Uterus (tissue), 4 donors: ENCODE measurements around the gene FHDC1. TPM values are rescaled to one million over a fixed set of nuclear protein-coding genes. Genes with fewer than 3 reads are reported as not detected.

Experiments used
- DNase-seq, 2 donors: peaks; one replicate each; pipeline ENCODE4 v3.0.0-alpha.2; 2019 to 2020
- H3K27ac ChIP-seq, 2 donors: fragments of 200-600 bp; sonication (generic); 1 replicate in 1 of 2; 2 replicates in 1 of 2; pipeline ENCODE4 v1.5.1; 2016 to 2018
- H3K27me3 ChIP-seq, 2 donors: fragments of 200-600 bp; sonication (generic); one replicate each; pipeline ENCODE4 v1.5.1; 2018 to 2019; ENCODE audit warnings: control low read depth in 1 of 2
- H3K36me3 ChIP-seq, 2 donors: fragments of 200-600 bp; sonication (generic); one replicate each; pipeline ENCODE4 v1.5.1; 2019; ENCODE audit warnings: control low read depth in 1 of 2
- H3K4me1 ChIP-seq, 2 donors: fragments of 200-600 bp; sonication (generic); one replicate each; pipeline ENCODE4 v1.5.1; 2018 to 2019; ENCODE audit warnings: control low read depth in 1 of 2
- H3K4me3 ChIP-seq, 2 donors: fragments of 200-600 bp; sonication (generic); 1 replicate in 1 of 2; 2 replicates in 1 of 2; pipeline ENCODE4 v1.5.1; 2018 to 2019; ENCODE audit warnings: mild to moderate bottlenecking in 1 of 2
- H3K9me3 ChIP-seq, 2 donors: fragments of 200-600 bp; sonication (generic); one replicate each; pipeline ENCODE4 v1.5.1; 2019; ENCODE audit warnings: control low read depth in 1 of 2
- POLR2A ChIP-seq, 2 donors: fragments of 450-650 bp; IDR thresholded peaks; one replicate each; pipeline ENCODE4 v1.6.1; 2016; ENCODE audit warnings: antibody characterized with exemption in 2 of 2, mild to moderate bottlenecking in 1 of 2, moderate library complexity in 1 of 2
- intact Hi-C: fragments of 100-400 bp; cut with DNase I; formaldehyde crosslinking; loops from one replicate; pipeline ENCODE4 v1.15.1; 2023; ENCODE audit warnings: low total_unique reads
- total RNA-seq, 4 donors: library from RNA; depleted of rRNA in 3 of 4; stranded (reverse); fragments of >200 nt in 3 of 4; gene quantifications; one replicate each; pipeline versions ENCODE4 v1.1.0 to v1.2.4, GENCODE V29; 2014 to 2023
- TF ChIP-seq, protein P1 (sequence below), 4 experiments: fragments of 200-600 bp in 2 of 4; fragments of 450-650 bp in 2 of 4; sonication (generic) in 2 of 4; IDR thresholded peaks; one replicate each; pipeline ENCODE4 v1.5.1; 2016 to 2019; ENCODE audit warnings: antibody characterized with exemption in 4 of 4, mild to moderate bottlenecking in 2 of 4, moderate library complexity in 1 of 4
- donor health status: DM: yes; HTN: yes; CAD: no.

Gene FHDC1
- total RNA-seq, 4 donors from 2014 or later: 0.88 to 10.0 (median 2.9) TPM

DNA sequence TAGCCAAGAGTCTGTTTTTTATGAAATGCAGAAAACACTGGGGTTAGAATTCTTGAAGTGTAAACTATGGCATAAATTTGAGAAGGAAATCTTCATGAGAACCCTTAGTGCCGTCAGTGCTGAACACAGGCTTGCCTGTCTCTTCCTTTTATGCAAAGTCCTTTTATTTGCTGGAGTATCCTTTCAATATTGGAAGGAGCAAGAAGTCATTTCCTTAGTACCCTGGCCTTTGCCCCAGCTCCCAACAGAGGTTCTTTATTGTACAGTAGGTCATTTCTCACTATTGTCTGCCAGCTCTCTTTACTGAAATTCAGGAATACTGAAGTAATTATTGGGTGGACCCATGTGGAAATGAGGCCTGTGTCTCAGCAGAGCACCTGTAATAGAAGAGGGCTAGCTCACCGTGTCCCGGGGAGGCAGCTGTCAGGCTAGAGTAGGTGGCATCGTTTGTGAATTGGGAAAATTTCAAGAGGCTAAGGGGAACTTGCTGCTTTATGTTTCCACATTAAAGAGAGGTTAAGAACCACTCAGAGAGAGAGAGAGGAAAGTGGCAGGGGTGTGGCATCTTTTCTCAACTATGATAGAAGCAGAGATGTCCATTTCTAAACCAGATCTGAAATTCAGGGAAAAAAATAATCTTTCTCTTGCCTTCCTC, 8.7 kb downstream of the FHDC1 start:
- Histone ChIP-seq H3K36me3 (no peaks in the 10 kb centered on the region), H3K27ac (peak overlapping the region in 1 of 2 donors; percentile 61), H3K4me3 (no peak overlapping the region), H3K9me3 (no peaks in the 10 kb centered on the region), H3K4me1 (no peaks in the 10 kb centered on the region), H3K27me3 (no peaks in the 10 kb centered on the region)
- TF ChIP-seq POLR2A (IDR thresholded peaks at IDR 0.05): no peak
- TF ChIP-seq, protein P1, sequence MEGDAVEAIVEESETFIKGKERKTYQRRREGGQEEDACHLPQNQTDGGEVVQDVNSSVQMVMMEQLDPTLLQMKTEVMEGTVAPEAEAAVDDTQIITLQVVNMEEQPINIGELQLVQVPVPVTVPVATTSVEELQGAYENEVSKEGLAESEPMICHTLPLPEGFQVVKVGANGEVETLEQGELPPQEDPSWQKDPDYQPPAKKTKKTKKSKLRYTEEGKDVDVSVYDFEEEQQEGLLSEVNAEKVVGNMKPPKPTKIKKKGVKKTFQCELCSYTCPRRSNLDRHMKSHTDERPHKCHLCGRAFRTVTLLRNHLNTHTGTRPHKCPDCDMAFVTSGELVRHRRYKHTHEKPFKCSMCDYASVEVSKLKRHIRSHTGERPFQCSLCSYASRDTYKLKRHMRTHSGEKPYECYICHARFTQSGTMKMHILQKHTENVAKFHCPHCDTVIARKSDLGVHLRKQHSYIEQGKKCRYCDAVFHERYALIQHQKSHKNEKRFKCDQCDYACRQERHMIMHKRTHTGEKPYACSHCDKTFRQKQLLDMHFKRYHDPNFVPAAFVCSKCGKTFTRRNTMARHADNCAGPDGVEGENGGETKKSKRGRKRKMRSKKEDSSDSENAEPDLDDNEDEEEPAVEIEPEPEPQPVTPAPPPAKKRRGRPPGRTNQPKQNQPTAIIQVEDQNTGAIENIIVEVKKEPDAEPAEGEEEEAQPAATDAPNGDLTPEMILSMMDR (IDR thresholded peaks at IDR 0.05): no peak
- intact Hi-C loops: no loop called here
- no peak for DNase-seq

DNA sequence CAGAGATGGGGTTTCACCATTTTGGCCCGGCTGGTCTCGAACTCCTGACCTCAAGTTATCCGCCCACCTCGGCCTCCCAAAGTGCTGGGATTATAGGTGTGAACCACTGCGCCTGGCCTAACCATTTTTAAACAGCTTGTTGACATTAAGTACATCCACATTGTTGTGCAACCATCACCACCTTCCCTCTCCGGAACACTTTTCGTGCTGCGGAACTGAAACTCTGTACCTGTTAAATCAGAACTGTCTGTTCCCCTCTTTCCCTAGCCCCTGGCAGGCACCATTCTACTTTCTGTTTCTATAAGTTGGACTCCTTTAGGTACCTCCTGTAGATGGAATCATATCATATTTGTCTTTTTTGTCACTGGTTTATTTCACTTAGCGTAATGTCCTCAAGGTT, 9.5 kb downstream of the FHDC1 start:
- H3K4me3 ChIP-seq: no peak overlapping the region
- H3K27ac ChIP-seq: no peak overlapping the region
- no peaks in the 10 kb centered on the region for H3K27me3 ChIP-seq
- H3K9me3 ChIP-seq: no peaks in the 10 kb centered on the region
- no peaks in the 10 kb centered on the region for H3K36me3 ChIP-seq
- no peak for DNase-seq
- intact Hi-C loops: no loop called here
- no peaks in the 10 kb centered on the region for H3K4me1 ChIP-seq
- no peak for TF ChIP-seq POLR2A (IDR thresholded peaks at IDR 0.05)
- TF ChIP-seq, protein P1 (IDR thresholded peaks at IDR 0.05): no peak

DNA sequence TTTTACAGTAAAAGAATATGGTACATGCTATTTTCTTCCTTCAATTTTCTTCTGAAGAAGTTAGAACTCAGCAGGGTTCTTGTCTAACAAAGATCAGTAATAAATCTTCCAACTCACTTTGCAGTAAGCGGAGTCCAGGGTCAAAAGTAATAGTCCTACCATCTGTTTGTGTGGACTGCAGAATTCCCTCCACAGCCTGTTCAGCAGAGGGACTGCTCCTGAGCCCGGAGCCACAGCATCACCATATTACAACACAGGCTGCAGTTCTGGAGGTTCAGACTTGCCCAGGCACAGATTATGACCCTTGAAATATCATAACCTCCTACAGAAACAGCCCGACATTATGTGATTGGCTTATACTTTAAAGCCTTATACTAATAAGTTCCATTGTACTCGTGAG, 10.3 kb downstream of the FHDC1 start:
- Histone ChIP-seq H3K4me3 (no peak overlapping the region), H3K4me1 (no peaks in the 10 kb centered on the region), H3K9me3 (no peaks in the 10 kb centered on the region), H3K36me3 (no peaks in the 10 kb centered on the region), H3K27me3 (no peaks in the 10 kb centered on the region), H3K27ac (no peak overlapping the region)
- intact Hi-C loops: no loop called here
- no peak for DNase-seq
- TF ChIP-seq POLR2A (IDR thresholded peaks at IDR 0.05): no peak
- TF ChIP-seq, protein P1 (IDR thresholded peaks at IDR 0.05): no peak

DNA sequence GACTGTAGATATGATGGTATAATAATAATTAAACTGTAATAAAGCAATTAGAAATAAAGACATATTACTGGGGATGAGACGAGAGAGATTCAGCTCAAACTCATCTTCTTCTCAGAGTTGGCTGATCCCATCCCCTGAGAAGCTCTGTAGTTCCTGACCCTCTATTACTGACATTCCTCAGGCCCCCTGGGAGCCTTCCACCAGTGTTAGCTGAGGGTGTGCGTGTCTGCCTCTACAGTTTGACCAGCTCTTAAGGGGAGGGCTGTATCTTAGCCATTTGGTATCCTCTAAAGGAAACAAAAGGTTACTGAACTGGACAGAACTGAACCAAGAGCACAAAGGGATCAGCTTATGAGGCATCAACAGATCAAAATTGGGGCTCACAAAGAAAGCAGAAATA, 11.2 kb downstream of the FHDC1 start:
- Histone ChIP-seq H3K27ac (no peak overlapping the region), H3K4me3 (no peak overlapping the region), H3K9me3 (no peaks in the 10 kb centered on the region), H3K4me1 (no peaks in the 10 kb centered on the region), H3K27me3 (no peaks in the 10 kb centered on the region), H3K36me3 (no peaks in the 10 kb centered on the region)
- TF ChIP-seq, protein P1 (IDR thresholded peaks at IDR 0.05): no peak
- TF ChIP-seq POLR2A (IDR thresholded peaks at IDR 0.05): no peak
- DNase-seq: no peak
- intact Hi-C loops: no loop called here

DNA sequence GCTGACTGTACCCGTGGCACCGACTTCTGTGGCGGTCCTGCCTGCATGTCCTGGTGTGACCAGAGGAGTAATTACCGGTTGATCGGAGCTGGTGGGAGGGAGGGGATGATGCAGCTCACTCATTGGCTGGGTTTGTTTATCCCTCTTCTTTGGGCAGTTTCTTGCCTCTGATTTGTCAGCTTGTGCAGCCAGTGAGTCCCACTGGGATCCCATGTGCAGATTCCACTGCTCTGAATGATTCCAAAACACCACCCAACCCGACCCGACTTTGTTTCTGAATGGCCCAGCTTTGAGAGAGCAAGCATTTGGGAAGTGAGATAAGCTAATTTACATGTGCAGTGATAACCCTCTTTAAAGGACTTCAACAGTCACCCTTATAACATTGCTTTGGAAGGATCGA, 13.8 kb downstream of the FHDC1 start:
- no peaks in the 10 kb centered on the region for H3K36me3 ChIP-seq
- no peak overlapping the region for H3K27ac ChIP-seq
- no peaks in the 10 kb centered on the region for H3K9me3 ChIP-seq
- DNase-seq: no peak
- intact Hi-C loops: no loop called here
- H3K4me3 ChIP-seq: no peak overlapping the region
- no peak for TF ChIP-seq POLR2A (IDR thresholded peaks at IDR 0.05)
- no peaks in the 10 kb centered on the region for H3K27me3 ChIP-seq
- H3K4me1 ChIP-seq: no peaks in the 10 kb centered on the region
